ENCODE results near the gene ZCCHC8. TPM values are rescaled to one million over a fixed set of nuclear protein-coding genes. Genes with fewer than 3 reads are reported as not detected.
"Not testable (repeated sequence)": the region's sequence is repeated elsewhere in the genome, so short reads cannot be mapped to it uniquely, and the experiment has no call there.

ZCCHC8 gene
- total RNA-seq, 1 donor = 22.8 TPM

GRCh38 chr12:122499991-122500684, 594 bp downstream of the ZCCHC8 start:
- Histone ChIP-seq H3K36me3 (ENCODE audit: insufficient read depth, low read length) (peaks cover 32% of the 10 kb centered on the region), H3K4me1 (ENCODE audit: insufficient read depth, low read length) (peaks cover 12% of the 10 kb centered on the region), H3K79me2 (ENCODE audit: insufficient read depth, low read length) (peaks cover 45% of the 10 kb centered on the region), H4K20me1 (ENCODE audit: insufficient read depth, low read length) (peaks cover 4% of the 10 kb centered on the region), H2AFZ (ENCODE audit: low read length) (peak overlapping the region; percentile 98), H3K4me2 (ENCODE audit: insufficient read depth, low read length) (peak overlapping the region; percentile 87), H3K9me3 (ENCODE audit: low read depth, low read length) (no peaks in the 10 kb centered on the region), H3K27me3 (ENCODE audit: insufficient read depth, low read length) (no peaks in the 10 kb centered on the region), H3K4me3 (ENCODE audit: insufficient read depth, low read length) (peak overlapping the region; percentile 99), H3K27ac (ENCODE audit: low read depth, low read length) (peak overlapping the region; percentile 98)
- TF ChIP-seq CTCF (IDR thresholded peaks at IDR 0.05; ENCODE audit: extremely low read depth, low read depth, low read length) = no peak
- DNase-seq (ENCODE audit: insufficient read length, low spot score, missing footprints) = peak; percentile 90

GRCh38 chr12:122495258-122495657, 5.5 kb downstream of the ZCCHC8 start:
- H3K36me3 ChIP-seq (ENCODE audit: insufficient read depth, low read length) = peaks cover 27% of the 10 kb centered on the region
- TF ChIP-seq CTCF (IDR thresholded peaks at IDR 0.05; ENCODE audit: extremely low read depth, low read depth, low read length) = no peak
- no peak overlapping the region for H3K4me2 ChIP-seq (ENCODE audit: insufficient read depth, low read length)
- H2AFZ ChIP-seq (ENCODE audit: low read length) = no peak overlapping the region
- H3K4me1 ChIP-seq (ENCODE audit: insufficient read depth, low read length) = peaks cover 12% of the 10 kb centered on the region
- H3K27ac ChIP-seq (ENCODE audit: low read depth, low read length) = no peak overlapping the region
- no peak overlapping the region for H3K4me3 ChIP-seq (ENCODE audit: insufficient read depth, low read length)
- peaks cover 4% of the 10 kb centered on the region for H4K20me1 ChIP-seq (ENCODE audit: insufficient read depth, low read length)
- no peak for DNase-seq (ENCODE audit: insufficient read length, low spot score, missing footprints)
- no peaks in the 10 kb centered on the region for H3K9me3 ChIP-seq (ENCODE audit: low read depth, low read length)
- peaks cover 71% of the 10 kb centered on the region for H3K79me2 ChIP-seq (ENCODE audit: insufficient read depth, low read length)
- no peaks in the 10 kb centered on the region for H3K27me3 ChIP-seq (ENCODE audit: insufficient read depth, low read length)

- H2AFZ ChIP-seq (ENCODE audit: low read length); DNase-seq (ENCODE audit: insufficient read length, low spot score, missing footprints): not testable (repeated sequence)
These were observed 7.5 kb downstream of the ZCCHC8 start for GRCh38 chr12:122493222-122493621.

GRCh38 chr12:122491991-122492390, 8.7 kb downstream of the ZCCHC8 start:
- no peak overlapping the region for H3K27ac ChIP-seq (ENCODE audit: low read depth, low read length)
- no peak overlapping the region for H3K4me3 ChIP-seq (ENCODE audit: insufficient read depth, low read length)
- peaks cover 55% of the 10 kb centered on the region for H3K36me3 ChIP-seq (ENCODE audit: insufficient read depth, low read length)
- peak; percentile 66 for DNase-seq (ENCODE audit: insufficient read length, low spot score, missing footprints)
- H4K20me1 ChIP-seq (ENCODE audit: insufficient read depth, low read length) = no peaks in the 10 kb centered on the region
- H3K4me2 ChIP-seq (ENCODE audit: insufficient read depth, low read length) = no peak overlapping the region
- H3K27me3 ChIP-seq (ENCODE audit: insufficient read depth, low read length) = no peaks in the 10 kb centered on the region
- no peaks in the 10 kb centered on the region for H3K9me3 ChIP-seq (ENCODE audit: low read depth, low read length)
- TF ChIP-seq CTCF (IDR thresholded peaks at IDR 0.05; ENCODE audit: extremely low read depth, low read depth, low read length) = no peak
- H3K4me1 ChIP-seq (ENCODE audit: insufficient read depth, low read length) = no peaks in the 10 kb centered on the region
- no peak overlapping the region for H2AFZ ChIP-seq (ENCODE audit: low read length)
- peaks cover 42% of the 10 kb centered on the region for H3K79me2 ChIP-seq (ENCODE audit: insufficient read depth, low read length)

More at GRCh38 chr12:122493222-122493621, 7.5 kb downstream of the ZCCHC8 start:
- H3K4me2 ChIP-seq (ENCODE audit: insufficient read depth, low read length); H4K20me1 ChIP-seq (ENCODE audit: insufficient read depth, low read length); H3K4me1 ChIP-seq (ENCODE audit: insufficient read depth, low read length); H3K4me3 ChIP-seq (ENCODE audit: insufficient read depth, low read length); H3K27me3 ChIP-seq (ENCODE audit: insufficient read depth, low read length); H3K9me3 ChIP-seq (ENCODE audit: low read depth, low read length); H3K27ac ChIP-seq (ENCODE audit: low read depth, low read length): not testable (repeated sequence)
- peaks cover 53% of the 10 kb centered on the region for H3K79me2 ChIP-seq (ENCODE audit: insufficient read depth, low read length)
- peaks cover 46% of the 10 kb centered on the region for H3K36me3 ChIP-seq (ENCODE audit: insufficient read depth, low read length)

Measured in osteoblast (primary cell).